GM19324 (cell line): ENCODE measurements around the gene ENTR1.
"Not testable (repeated sequence)": the region's sequence is repeated elsewhere in the genome, so short reads cannot be mapped to it uniquely, and the experiment has no call there.

ENCODE experiments used
- ATAC-seq: cut with Tn5 transposase; IDR thresholded peaks from one replicate; pipeline ENCODE4 v1.9.1; 2021; ENCODE audit warnings: mild to moderate bottlenecking, moderate library complexity; ENCODE audit not compliant: unreplicated experiment, low FRiP score

The ENTR1 gene

DNA sequence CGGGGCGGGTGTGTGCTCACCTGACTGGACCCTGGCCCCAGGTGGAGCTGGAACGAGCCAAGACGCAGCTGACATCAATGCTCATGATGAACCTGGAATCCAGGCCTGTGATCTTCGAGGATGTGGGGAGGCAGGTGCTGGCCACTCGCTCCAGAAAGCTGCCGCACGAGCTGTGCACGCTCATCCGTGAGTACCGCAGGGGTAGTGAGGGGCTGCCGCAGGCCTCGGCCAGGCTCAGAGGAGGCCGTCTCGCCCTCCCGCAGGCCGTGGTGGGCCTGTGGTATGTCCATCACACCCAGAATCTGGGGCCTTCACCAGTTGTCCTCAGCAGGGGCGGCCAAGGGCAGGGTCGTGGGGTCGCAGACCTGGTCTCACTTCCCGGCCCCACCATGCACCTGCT is 11.4 kb upstream of the ENTR1 start:
- ATAC-seq: no peak

DNA sequence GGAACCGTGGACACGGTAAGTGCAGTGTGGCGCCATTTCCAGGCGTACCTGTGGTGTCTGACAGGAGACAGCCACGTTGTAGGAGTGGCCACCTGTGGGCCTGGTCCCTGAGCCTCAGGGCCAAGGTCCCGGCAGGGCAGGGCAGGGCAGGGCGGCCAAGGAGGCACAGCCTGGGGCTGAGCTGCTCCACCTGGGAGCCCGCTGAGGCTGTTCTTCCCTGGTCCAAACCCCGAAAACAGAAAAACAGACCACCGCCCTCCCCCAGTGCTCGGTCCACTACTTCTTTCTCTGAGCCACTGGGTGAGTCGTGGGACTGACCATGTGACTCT is 8.6 kb upstream of the ENTR1 start:
- ATAC-seq: no peak

DNA sequence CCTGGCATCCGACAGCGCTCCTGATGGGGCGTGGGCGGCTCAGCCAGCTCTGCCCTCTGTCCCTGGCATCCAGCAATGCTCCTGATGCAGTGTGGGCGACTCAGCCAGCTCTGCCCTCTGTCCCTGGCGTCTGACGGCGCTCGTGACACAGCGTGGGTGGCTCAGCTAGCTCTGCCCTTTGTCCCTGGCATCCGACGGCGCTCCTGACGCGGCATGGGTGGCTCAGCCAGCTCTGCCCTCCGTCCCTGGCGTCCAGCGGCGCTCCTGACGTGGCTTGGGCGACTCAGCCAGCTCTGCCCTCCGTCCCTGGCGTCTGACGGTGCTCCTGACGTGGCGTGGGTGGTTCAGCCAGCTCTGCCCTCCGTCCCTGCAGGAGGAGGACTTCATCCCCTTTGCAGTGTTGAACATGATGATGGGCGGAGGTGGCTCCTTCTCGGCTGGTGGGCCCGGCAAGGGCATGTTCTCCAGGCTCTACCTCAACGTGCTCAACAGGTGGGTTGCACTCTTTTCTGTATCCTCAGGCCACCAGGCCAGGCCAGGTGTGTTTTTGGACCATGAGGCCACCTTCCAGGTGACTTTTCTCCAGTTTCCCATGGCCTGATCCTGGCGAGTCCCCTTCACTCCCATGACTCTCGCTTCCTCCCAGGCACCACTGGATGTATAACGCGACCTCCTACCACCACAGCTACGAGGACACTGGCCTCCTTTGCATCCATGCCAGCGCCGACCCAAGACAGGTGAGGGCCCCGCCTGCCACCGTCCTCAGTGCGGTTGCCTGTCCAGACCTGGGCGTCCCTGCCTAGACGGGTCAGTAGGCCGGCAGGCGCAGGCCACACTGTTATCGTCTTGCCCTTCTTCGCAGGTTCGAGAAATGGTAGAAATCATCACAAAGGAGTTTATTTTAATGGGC is 8.0 kb upstream of the ENTR1 start:
- ATAC-seq: no peak

DNA sequence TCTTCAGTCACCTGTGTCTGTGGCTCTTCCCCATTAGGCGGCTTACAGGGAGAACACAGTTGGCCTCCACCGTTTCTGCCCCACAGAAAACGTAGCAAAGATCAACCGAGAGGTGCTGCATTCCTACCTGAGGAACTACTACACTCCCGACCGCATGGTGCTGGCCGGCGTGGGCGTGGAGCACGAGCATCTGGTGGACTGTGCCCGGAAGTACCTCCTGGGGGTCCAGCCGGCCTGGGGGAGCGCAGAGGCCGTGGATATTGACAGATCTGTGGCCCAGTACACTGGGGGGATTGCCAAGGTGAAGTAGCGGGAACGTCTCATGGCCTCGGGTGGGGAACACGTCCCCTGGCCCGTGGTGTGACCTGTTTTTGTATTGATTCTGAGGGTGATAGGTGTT is 6.5 kb upstream of the ENTR1 start:
- ATAC-seq: no peak

DNA sequence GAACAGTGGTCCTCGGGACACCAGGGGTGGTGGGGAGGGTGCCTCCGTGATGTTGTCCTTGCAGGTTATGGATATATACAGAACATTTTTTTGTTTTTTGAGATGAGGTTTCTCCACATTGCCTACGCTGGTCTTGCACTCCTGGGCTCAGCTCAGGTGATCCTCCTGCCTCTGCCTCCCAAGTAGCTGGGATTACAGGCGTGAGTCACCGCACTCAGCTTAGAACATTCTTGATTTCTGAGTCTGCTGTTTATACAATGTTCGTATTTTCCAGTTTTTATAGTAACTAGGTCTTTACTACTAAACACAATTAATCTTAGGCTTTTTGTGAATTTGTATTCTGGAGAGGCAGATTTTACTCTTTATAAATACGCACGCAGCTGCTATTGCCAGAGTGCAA is 6.0 kb upstream of the ENTR1 start:
- ATAC-seq: no peak

DNA sequence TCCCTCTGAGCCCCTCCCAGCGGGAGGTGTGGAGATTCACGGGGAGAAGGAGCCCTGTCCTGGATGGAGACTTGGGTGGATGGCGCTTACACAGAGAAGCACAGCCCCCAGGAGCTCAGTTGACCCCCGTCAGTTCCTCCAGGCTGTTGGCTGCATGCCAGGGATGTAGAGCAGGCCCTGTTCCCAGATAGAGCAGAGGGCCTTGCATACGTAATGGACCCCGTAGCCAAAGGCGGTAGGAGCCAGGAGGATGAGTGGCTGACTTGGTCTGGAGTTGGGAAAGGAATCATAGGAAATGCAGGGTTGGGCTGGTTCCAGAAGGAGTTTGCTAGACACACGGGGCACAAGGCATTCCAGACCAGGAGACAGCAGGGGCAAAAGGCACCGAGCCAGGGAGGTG is 2.5 kb upstream of the ENTR1 start:
- no peak for ATAC-seq

DNA sequence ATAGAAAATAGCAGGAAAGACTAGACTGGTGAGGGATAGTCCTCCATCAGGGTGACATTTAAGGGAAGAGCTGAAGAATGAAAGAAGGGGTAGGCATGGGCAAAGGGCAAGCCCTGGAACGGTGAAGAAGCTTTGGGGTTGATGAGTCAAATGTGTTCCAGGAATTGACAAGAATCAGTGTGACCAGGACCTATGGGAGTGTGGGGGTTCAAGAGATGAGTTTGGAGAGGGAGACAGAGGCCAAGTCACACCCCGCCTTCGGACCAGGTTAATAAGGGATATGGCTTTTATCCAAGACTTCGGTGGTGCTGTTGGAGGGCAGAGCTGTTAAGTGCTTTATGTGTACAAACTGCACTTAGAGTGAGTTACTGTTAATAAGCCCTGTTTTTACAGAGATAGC is 964 bp upstream of the ENTR1 start:
- ATAC-seq: no peak

DNA sequence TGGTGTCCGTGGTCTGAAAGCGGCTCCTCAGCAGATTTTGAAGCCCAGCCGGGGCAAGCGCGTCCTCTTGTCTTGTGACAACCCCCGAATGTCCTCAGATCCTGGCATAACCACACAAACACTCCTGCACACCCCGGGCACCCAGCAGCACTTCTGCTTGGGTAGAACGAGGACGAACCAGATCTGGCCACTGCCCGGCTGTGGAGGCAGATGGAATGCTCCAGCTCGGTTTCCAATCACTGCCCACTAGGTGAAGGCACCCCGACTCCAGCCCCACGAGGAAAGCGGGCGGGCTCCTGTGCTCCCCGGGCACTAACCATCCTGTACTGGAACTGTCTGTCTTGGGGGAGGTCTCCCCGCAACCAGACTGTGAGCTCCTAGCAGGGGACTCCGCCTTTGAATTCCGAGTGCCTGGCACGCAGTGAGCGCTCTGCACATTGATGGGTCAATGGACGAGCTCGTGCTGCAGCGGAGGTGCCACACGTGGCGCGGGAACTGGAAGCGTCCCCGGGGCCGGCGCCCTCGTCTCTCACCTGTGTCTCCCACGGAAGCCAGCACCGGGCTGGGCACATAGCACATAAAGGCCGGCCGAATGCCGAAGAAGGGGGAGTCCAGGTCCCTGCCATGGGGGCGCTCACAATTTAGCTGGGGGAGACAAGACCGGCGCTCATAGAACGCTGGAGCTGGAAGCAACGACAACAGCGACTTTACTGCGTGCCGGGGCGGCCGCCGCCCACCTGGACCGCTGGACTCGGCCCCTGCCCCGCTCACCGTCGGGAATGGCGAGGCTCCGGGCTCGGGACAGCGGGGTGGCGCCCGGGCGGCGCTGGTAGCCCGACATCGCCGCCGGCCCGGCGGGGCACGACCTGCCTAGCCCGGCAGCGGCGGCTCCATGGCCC is 608 bp downstream of the ENTR1 start:
- ATAC-seq: peak; percentile 36

DNA sequence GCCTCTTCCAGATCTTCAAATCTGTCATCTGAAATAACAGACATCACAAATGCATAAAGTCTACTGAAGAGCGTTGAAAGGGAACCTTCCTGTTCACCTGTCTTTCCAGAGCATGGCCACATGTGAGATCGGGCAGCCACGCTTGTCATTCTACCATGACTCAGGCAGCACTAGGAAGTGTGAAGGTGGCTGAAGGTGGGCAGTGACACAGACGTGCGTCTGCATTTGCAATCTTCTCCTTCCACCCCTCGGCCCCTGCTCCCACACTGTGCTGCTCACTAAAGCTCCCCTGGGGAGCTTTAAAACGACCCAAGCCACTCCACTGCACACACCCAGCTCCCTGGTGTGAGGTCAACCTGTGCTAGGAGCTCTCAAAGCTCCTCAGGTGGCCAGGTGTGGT is 2.5 kb downstream of the ENTR1 start:
- ATAC-seq: no peak

DNA sequence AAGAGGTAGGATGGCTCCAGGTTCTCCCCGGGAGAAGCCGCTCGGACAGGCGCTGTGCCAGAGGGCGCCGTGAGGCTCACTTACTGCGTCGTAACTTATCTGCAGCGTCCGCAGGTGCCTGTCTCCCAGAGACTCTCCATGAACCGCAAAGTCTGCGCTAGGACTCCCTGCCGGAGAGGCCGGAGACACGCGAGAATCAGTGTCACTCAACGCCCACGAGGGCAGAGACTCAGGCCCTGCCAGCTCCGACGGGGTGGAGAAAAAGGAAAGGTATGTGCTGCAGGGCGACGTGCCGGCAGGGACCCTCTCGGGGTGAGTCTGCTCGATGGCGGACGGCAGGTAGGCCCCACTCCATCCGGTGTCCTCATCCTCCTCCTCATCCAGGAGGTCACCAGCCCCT is 3.4 kb downstream of the ENTR1 start:
- ATAC-seq: not testable (repeated sequence)

DNA sequence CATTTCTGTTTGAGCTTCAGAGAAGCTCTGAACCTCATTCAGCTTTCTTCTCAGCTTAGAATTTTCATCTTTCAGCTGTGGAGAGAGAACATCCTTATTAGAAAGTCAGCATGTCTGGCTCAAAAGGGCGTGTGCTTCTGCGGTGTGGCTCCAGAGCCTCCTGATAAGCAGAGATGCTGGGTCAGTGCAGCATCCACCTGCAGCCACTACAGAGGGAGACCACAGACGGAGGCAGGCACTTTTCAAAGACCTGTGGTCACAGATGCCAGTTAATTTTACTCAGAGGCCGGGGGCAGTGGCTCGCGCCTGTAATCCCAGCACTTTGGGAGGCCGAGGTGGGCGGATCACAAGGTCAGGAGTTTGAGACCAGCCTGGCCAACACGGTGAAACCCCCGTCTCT is 4.5 kb downstream of the ENTR1 start:
- not testable (repeated sequence) for ATAC-seq

DNA sequence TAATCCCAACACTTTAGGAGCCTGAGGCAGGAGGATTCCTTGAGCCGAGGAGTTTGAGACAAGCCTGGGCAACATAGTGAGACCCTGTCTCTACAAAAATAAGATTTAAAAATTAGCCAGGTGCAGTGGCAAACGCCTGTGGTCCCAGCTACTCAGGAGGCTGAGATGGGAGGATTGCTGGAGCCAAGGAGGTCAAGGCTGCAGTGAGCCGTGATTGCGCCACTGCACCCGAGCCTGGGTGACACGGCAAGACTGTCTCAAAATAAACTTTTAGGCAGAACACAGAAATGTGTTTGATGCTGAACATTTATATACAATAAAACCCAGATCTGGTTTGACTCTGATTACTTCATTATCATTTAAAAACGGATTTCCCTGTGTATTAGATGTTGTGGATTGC is 4.9 kb downstream of the ENTR1 start:
- ATAC-seq: no peak

DNA sequence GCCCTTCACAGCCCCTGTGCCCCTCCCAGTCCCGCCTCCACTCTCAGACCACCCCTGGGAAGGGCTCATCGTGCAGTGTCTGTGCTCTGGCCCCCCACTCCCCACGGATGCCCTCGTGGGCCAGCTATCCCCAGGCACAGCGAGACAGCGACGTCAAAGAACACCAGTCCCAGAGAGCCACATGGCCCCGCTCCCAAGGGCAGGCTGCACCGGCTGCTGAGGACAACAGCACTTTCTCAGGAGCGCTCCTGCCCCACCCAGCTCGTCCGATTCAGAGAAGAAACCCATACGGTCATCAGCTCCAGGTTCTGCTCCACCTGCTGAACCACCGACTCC is 5.6 kb downstream of the ENTR1 start:
- ATAC-seq: no peak

DNA sequence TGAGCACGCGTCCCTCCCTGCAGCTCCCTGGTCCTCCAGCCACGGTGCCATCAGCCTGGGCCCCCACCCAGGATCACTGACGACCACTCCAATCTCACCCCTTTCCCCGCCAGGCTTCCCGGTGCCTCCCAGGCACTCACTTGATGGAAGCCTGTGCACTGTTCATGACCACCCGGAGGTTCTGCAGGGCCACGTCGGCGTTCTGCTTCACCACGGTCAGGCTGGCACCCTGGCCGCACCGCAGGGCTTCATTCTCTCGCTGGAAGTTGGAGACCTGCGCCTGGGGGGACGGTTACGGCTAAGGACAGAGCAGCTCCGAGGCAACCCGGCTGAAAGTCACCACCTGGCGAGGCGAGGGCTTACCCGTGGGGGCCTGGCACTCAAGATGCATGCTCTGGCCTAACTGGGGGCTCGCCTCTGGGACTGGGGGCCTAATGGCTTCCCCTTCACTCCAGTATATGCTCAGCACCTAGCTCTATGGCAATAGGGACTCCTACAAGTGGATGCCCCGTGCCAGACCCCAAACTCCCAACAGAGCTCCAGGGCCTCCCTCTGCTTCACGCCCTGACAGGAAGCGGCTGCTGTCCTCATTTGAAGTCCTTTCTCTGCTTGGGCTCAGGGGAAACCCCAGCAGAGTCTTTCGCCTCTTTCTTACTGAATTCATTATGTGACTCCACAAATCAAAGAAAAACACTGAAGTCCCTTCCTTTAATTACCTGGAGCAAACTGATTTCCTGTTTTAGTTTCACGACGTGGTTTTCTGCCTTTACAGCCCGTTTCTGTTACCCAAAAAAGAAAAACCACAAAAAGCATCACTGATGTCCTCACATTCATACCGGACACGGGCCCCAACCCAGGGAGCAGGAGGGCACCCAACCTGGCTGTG is 6.3 kb downstream of the ENTR1 start:
- ATAC-seq: no peak

DNA sequence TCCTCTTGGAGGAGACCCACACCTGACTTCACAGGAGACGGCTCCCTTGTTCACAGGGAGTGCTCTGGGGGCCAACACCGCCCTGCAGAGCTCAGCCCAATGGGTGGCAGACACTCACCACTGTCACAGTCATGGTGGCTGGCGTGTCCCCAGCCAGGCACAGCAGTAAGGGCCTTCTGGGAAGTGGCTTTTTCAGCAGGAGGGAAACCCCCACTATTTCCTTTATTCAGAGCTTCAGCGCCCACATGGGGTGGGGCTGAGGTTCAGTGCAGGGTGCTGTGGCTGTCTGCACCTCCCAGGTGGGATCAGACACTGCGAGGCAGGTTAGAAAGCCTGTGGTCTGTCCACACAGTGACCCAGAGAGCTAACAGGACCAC is 6.9 kb downstream of the ENTR1 start:
- no peak for ATAC-seq

DNA sequence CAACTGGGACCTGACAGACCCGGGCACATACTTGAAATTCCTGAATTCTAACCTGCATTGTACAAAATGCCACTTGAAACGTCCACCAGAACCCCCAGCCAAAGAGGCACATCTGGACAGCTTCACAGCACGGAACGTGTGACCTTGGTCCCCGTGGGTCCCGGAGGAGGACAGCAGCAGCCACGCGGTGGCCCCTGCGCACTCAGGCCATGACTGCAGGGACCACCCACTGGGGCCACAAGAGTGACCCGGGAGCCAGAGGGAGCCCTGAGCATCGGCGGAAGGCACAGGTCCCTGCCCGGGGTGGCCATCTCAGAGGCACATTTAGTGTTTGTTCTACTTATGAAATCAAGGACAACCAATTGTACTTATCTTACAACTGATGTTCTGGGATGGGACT is 8.3 kb downstream of the ENTR1 start:
- ATAC-seq: no peak

DNA sequence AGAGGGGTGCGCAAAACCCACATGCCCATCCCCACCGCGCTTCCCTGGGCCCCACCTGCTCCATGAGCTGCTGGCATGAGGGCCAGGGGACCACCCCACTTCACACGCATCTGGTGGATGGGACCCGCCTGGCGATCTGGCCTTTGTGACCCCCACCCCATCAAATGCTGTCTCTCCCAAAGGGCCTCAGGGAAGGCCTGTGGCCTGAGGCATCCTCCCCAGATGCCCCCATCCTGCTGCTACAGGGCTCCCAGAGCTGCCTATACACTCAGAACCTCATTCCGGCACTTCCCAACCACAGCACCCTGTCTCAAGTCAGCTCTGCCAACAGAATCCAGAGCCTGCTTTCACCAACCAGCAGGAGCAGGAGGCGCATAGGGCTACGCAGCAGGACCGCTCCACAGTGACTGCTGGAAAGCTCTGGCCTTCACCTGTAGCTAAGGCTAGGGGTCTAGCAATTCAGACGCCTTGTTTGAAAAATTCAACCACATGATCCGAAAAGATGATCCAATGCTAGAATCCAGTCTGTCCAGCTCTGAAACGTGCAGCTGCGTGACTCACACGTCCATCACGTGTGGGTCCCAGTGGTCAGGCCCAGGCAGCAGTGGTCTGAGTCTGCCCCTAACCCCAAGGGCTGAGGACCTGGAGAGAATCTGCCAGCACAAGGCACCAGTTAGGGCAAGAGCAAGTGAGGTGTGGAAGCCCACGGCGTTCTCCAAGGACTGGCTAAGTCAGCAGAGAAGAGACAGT is 9.1 kb downstream of the ENTR1 start:
- no peak for ATAC-seq

DNA sequence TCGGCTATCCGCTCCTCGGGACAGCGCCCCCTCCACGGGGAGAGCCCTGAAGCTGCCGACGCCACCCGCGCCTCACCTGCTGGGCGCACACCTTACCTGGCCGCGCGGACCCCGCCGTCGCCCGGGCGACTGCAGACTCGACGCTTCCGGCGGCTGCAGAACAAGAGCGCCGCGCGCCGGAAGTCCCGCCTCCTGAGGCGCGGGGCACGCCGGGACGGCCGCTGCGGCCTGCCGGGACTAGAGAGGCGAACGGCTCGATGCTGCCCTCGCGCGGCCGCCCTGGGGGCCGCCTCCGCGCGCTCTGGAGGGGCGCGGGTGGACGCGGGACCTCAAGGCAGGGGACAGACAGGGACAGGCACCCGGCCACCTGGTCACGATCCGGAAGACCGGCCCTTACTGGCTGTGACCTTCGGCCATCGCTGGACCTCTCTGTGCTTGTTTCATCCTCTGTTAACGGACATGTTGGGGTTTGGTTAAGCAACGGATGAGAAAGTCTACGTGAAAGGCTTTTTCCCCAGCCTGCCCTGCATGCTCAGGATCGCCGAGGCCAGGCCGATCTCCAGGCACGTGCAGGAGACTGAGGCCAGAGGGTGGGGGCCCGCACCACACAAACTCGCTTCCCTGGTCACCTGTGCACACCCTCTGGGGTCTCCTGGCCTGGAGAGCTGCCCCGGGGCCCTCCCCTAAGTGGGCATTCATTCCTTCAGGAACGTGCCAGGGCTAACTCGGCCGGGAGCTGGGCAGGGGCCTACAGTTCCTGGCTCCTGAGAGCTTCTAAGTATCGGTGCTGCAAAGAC is 10.2 kb downstream of the ENTR1 start, which contains the start of gene SNAPC4:
SNAPC4 (minus strand) TSS at position 133 of the 797 bp plus-strand sequence. CDS start 1,742 bp downstream, outside the sequence.
- ATAC-seq: peak; percentile 79
